ENCODE results near the gene AAMP. TPM values are rescaled to one million over a fixed set of nuclear protein-coding genes. Genes with fewer than 3 reads are reported as not detected.
A peak's percentile ranks its signal among the peaks of the same experiment; 100 is the strongest.

AAMP gene
- total RNA-seq, 1 donor from 2014 or later, result 56.3 TPM

- intact Hi-C loops (cut with DNase I), result no loop called here
- no peak for DNase-seq (ENCODE audit: low spot score)
These were observed 5.9 kb downstream of the AAMP start for GRCh38 chr2:218263817-218264641.

GRCh38 chr2:218262631-218263586, 7.0 kb downstream of the AAMP start:
- intact Hi-C loops (cut with DNase I), result no loop called here
- DNase-seq (ENCODE audit: low spot score), result peak; percentile 59

GRCh38 chr2:218262237-218262600, 7.7 kb downstream of the AAMP start:
- peak; percentile 50 for DNase-seq (ENCODE audit: low spot score)
- intact Hi-C loops (cut with DNase I), result no loop called here

GRCh38 chr2:218261423-218262236, 8.3 kb downstream of the AAMP start:
- peak; percentile 44 for DNase-seq (ENCODE audit: low spot score)
- intact Hi-C loops (cut with DNase I), result no loop called here

GRCh38 chr2:218260742-218261422, 9.1 kb downstream of the AAMP start, which contains the start of gene GPBAR1:
Gene GPBAR1 (plus strand): TSS chr2:218261015. CDS start chr2:218262725, 1,710 bp downstream.
- intact Hi-C loops (cut with DNase I), result no loop called here
- DNase-seq (ENCODE audit: low spot score), result no peak

- no peak for DNase-seq (ENCODE audit: low spot score)
- intact Hi-C loops (cut with DNase I), result no loop called here
These were observed 9.8 kb downstream of the AAMP start for GRCh38 chr2:218260166-218260565.

- DNase-seq (ENCODE audit: low spot score), result peak; percentile 83
- intact Hi-C loops (cut with DNase I), result loop anchor here (5.0 kb wide), 1 partner anchor 72 kb away; no protein-coding TSS in a partner anchor
These were observed 10.6 kb downstream of the AAMP start for GRCh38 chr2:218259099-218259961.

- intact Hi-C loops (cut with DNase I), result loop anchor here (5.0 kb wide), 1 partner anchor 70 kb away; no protein-coding TSS in a partner anchor
- DNase-seq (ENCODE audit: low spot score), result no peak
These were observed 12.5 kb downstream of the AAMP start for GRCh38 chr2:218257390-218257981.

GRCh38 chr2:218256612-218257350, 13.2 kb downstream of the AAMP start:
- no peak for DNase-seq (ENCODE audit: low spot score)
- intact Hi-C loops (cut with DNase I), result loop anchor here (5.0 kb wide), 1 partner anchor 69 kb away; no protein-coding TSS in a partner anchor

GRCh38 chr2:218255446-218255845, 14.5 kb downstream of the AAMP start:
- no peak for DNase-seq (ENCODE audit: low spot score)
- intact Hi-C loops (cut with DNase I), result loop anchor here (5.0 kb wide), 1 partner anchor 68 kb away; no protein-coding TSS in a partner anchor

GRCh38 chr2:218253232-218253625, 16.7 kb downstream of the AAMP start:
- intact Hi-C loops (cut with DNase I), result no loop called here
- no peak for DNase-seq (ENCODE audit: low spot score)

- DNase-seq (ENCODE audit: low spot score), result no peak
- intact Hi-C loops (cut with DNase I), result no loop called here
These were observed 17.3 kb downstream of the AAMP start for GRCh38 chr2:218252509-218253231.

GRCh38 chr2:218249691-218250090, 20.2 kb downstream of the AAMP start:
- DNase-seq (ENCODE audit: low spot score), result no peak
- intact Hi-C loops (cut with DNase I), result no loop called here

- no peak for DNase-seq (ENCODE audit: low spot score)
- intact Hi-C loops (cut with DNase I), result no loop called here
These were observed 24.7 kb downstream of the AAMP start for GRCh38 chr2:218245214-218245613.

- DNase-seq (ENCODE audit: low spot score), result no peak
- intact Hi-C loops (cut with DNase I), result no loop called here
These were observed 25.3 kb downstream of the AAMP start for GRCh38 chr2:218244665-218245064.

GRCh38 chr2:218244204-218244603, 25.7 kb downstream of the AAMP start:
- intact Hi-C loops (cut with DNase I), result no loop called here
- no peak for DNase-seq (ENCODE audit: low spot score)
